BLaER1 treated with 17β-estradiol and CSF1 and Interleukin-3, amounts not matched to agents 10 nM and 100 nM (cell line): ENCODE results near the gene OR51L1.
"Not testable (repeated sequence)": the region's sequence is repeated elsewhere in the genome, so short reads cannot be mapped to it uniquely, and the experiment has no call there.

Source experiments
- H3K27ac ChIP-seq, 11 experiments: shearing (Covaris generic); formaldehyde crosslinking; 2 replicates each; pipeline ENCODE4 v1.8.1; 2022
- H3K27me3 ChIP-seq, 11 experiments: shearing (Covaris generic); formaldehyde crosslinking; 2 replicates each; pipeline ENCODE4 v1.8.1; 2022
- H3K36me3 ChIP-seq, 11 experiments: shearing (Covaris generic); formaldehyde crosslinking; 2 replicates each; pipeline ENCODE4 v1.8.1; 2022
- H3K4me1 ChIP-seq, 10 experiments: shearing (Covaris generic); formaldehyde crosslinking; 2 replicates each; pipeline ENCODE4 v1.8.1; 2022
- H3K4me2 ChIP-seq, 11 experiments: shearing (Covaris generic); formaldehyde crosslinking; 2 replicates each; pipeline ENCODE4 v1.8.1; 2022
- H3K4me3 ChIP-seq, 10 experiments: shearing (Covaris generic); formaldehyde crosslinking; 2 replicates each; pipeline ENCODE4 v1.8.1; 2022
- H3K9ac ChIP-seq, 11 experiments: shearing (Covaris generic); formaldehyde crosslinking; 2 replicates each; pipeline ENCODE4 v1.8.1; 2022
- H3K9me3 ChIP-seq, 11 experiments: shearing (Covaris generic); formaldehyde crosslinking; replicated peaks in 1 of 11; 2 replicates each; pipeline ENCODE4 v1.8.1; 2022
- H4K20me1 ChIP-seq, 11 experiments: shearing (Covaris generic); formaldehyde crosslinking; 2 replicates each; pipeline ENCODE4 v1.8.1; 2022
- Cebpa-rat ChIP-seq, 11 experiments: shearing (Covaris generic); IDR thresholded peaks; 2 replicates each; pipeline ENCODE4 v1.8.1; 2022

The OR51L1 gene, protein sequence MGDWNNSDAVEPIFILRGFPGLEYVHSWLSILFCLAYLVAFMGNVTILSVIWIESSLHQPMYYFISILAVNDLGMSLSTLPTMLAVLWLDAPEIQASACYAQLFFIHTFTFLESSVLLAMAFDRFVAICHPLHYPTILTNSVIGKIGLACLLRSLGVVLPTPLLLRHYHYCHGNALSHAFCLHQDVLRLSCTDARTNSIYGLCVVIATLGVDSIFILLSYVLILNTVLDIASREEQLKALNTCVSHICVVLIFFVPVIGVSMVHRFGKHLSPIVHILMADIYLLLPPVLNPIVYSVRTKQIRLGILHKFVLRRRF

DNA sequence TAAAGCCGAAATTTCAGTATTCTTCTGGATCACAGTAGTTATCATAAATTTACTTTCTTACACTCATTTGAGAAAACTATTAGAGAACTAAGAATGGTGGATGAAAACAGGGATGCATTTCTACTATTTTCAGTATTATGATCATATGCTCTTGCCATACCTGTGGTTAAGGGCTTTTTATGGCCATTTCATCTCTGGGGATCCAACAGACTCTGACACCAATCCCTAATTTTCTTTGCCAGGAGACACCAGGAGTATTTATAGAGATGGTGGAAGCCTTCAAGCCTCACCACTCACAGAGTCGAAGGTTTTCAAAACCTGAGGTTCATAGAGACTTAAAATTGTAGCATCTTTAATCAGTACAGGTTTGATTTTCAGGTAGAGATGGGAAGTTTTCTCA, at the start of gene OR51L1:
OR51L1 (plus strand) TSS at position 301 of the 400 bp plus-strand sequence. CDS start 4,132 bp downstream, outside the sequence.
- Histone ChIP-seq H3K9me3 (no peaks in the 10 kb centered on the region), H4K20me1 (no peaks in the 10 kb centered on the region), H3K9ac (no peak within 1 kb of the TSS), H3K36me3 (no peaks in the 10 kb centered on the region), H3K4me2 (no peak within 1 kb of the TSS), H3K27me3 (no peaks in the 10 kb centered on the region), H3K4me3 (no peak within 1 kb of the TSS), H3K27ac (no peak within 1 kb of the TSS), H3K4me1 (no peaks in the 10 kb centered on the region)
- no peak for TF ChIP-seq Cebpa-rat (IDR thresholded peaks at IDR 0.05)

DNA sequence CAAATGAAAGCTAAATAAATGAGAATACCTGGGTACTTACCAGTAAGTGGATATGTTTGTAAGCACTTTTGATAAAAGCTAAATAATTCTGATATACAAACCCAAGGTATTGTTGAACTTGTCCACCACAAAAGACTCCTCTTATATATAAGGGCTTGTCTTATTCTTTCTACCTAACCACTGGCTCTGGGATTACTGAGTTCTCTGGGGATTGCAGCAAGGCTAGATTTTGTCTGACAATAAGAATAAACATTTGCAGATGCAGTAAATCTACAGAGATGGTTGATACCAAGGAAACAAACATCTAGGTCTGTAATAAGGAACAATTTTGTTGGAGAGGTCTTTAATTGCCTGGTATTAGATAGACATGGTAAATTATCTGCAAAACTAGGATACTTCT, 47.1 kb upstream of the OR51L1 start, which contains the start of gene OR51A4:
OR51A4 (minus strand) TSS at position 101 of the 400 bp plus-strand sequence. CDS start 505 bp downstream, outside the sequence.
- H4K20me1 ChIP-seq = no peaks in the 10 kb centered on the region
- no peak within 1 kb of the TSS for H3K4me2 ChIP-seq
- H3K27ac ChIP-seq = no peak within 1 kb of the TSS
- H3K4me1 ChIP-seq = no peaks in the 10 kb centered on the region
- TF ChIP-seq Cebpa-rat (IDR thresholded peaks at IDR 0.05) = no peak
- no peaks in the 10 kb centered on the region for H3K36me3 ChIP-seq
- H3K9ac ChIP-seq = no peak within 1 kb of the TSS
- no peak within 1 kb of the TSS for H3K4me3 ChIP-seq
- no peaks in the 10 kb centered on the region for H3K9me3 ChIP-seq
- H3K27me3 ChIP-seq = no peaks in the 10 kb centered on the region

DNA sequence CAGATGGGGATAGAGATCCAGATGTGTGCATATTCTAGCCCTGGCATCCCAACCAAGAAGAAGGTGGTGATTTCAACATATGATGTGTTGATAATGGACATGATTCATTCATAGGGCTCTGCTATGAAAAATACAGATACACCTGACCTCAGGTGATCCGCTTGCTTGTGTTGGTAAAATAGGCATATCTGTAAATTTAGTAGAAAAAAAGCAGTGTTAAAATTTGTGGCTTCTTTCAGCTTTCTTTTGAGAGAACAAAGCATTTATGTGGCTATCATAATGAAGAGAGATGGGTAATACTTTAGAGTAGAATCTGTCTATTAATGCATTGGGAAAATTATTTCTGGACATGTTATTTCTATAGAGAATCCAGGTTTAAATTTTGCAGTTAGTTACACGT, 39.0 kb upstream of the OR51L1 start, which contains the start of gene OR51A2:
OR51A2 (minus strand) TSS at position 101 of the 400 bp plus-strand sequence; CDS start at position 101, 0 bp downstream.
- not testable (repeated sequence) for H4K20me1 ChIP-seq, H3K27me3 ChIP-seq, H3K27ac ChIP-seq, H3K4me1 ChIP-seq, H3K4me3 ChIP-seq, H3K36me3 ChIP-seq, H3K9me3 ChIP-seq, H3K9ac ChIP-seq, H3K4me2 ChIP-seq

DNA sequence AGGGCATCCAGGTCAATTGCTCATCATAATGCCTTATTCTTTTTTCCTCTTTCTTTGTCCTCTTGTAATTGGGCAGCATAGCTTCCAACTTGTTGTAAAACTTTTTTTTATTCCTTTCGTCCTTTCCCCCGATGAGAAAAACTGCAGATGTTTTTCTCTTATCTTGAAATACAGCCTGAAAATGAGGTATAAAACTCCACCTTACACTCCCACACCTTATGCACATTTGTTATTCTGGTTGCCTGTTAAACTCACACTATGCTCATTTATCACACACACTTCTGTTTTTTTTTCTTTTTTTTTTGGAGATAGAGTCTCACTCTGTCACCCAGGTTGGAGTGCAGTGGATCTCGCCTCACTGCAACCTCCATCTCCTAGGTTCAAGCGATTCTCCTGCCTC, 37.3 kb upstream of the OR51L1 start:
- H4K20me1 ChIP-seq = no peaks in the 10 kb centered on the region
- no peaks in the 10 kb centered on the region for H3K27me3 ChIP-seq
- no peaks in the 10 kb centered on the region for H3K4me1 ChIP-seq
- H3K9me3 ChIP-seq = no peaks in the 10 kb centered on the region
- H3K4me2 ChIP-seq = no peak overlapping the region
- H3K4me3 ChIP-seq = no peak overlapping the region
- H3K27ac ChIP-seq = no peak overlapping the region
- TF ChIP-seq Cebpa-rat (IDR thresholded peaks at IDR 0.05) = no peak
- no peak overlapping the region for H3K9ac ChIP-seq
- no peaks in the 10 kb centered on the region for H3K36me3 ChIP-seq

DNA sequence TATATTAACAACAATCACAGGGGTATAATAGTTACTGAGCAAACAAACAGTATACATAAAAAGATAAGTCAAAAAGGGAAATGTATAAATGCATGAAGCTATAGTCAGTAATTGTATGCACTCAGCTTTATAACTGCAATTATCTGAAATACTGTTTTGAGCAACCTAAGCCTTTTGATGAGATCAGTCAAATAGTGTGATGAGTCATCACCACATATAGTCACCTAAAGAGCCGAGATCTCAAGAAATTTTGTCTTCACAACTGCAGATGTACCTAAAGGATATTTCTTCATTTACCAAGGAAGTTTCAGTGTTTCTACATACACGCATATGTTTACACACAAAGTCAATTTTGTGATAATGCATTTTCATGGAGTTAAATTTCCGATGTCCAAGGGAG, 33.8 kb upstream of the OR51L1 start:
- H3K9ac ChIP-seq = no peak overlapping the region
- no peak for TF ChIP-seq Cebpa-rat (IDR thresholded peaks at IDR 0.05)
- H4K20me1 ChIP-seq = no peaks in the 10 kb centered on the region
- H3K4me2 ChIP-seq = no peak overlapping the region
- H3K27ac ChIP-seq = no peak overlapping the region
- no peaks in the 10 kb centered on the region for H3K4me1 ChIP-seq
- no peaks in the 10 kb centered on the region for H3K27me3 ChIP-seq
- no peaks in the 10 kb centered on the region for H3K36me3 ChIP-seq
- H3K4me3 ChIP-seq = no peak overlapping the region
- H3K9me3 ChIP-seq = peaks cover 0 to 3% (median 0%) of the 10 kb centered on the region in 11 experiments; a peak in 1 of 22 replicates

DNA sequence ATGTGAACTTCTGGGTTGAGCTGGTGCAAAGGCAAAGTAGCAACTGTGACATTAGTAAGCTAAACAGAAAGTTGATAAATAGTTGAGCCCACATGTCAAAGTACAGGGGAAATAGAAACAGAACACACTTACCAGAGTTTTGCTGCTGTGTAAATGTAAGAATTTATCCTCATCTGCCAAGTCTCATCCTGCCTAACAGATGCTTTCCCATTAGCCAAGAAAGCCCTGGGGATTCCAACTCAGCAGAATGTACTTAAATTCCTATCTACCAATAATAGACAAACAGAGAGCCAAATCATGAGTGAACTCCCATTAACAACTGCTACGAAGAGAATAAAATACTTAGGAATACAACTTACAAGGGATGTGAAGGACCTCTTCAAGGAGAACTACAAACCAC, 31.8 kb upstream of the OR51L1 start:
- Histone ChIP-seq H3K4me3 (no peak overlapping the region), H3K9me3 (peaks cover 0 to 3% (median 0%) of the 10 kb centered on the region in 11 experiments; a peak in 1 of 22 replicates), H3K4me2 (no peak overlapping the region), H3K4me1 (no peaks in the 10 kb centered on the region), H3K9ac (no peak overlapping the region), H3K27me3 (no peaks in the 10 kb centered on the region), H4K20me1 (no peaks in the 10 kb centered on the region), H3K36me3 (no peaks in the 10 kb centered on the region), H3K27ac (no peak overlapping the region)
- TF ChIP-seq Cebpa-rat (IDR thresholded peaks at IDR 0.05) = no peak

DNA sequence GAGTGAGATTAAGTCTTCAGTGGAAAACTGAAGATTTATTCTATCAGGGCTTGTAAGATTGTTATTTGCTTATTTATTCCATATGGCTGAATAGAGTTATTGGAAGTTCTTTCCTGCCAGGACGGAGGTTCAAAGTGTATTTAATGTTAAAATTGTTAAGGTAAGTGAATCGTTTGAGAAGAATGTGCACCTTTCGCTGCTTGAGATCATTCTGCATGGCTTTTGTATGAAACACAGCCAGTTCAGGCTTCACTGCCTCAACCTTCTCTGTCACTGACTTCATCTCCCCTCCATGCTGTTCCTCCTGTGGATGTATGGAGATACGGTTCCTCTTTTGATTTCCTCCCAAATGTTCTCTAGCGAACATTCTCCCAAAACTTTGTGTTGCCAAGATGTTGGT, 19.2 kb upstream of the OR51L1 start:
- Histone ChIP-seq H4K20me1 (no peaks in the 10 kb centered on the region), H3K27me3 (no peaks in the 10 kb centered on the region), H3K9me3 (peaks cover 0 to 23% (median 9%) of the 10 kb centered on the region in 11 experiments; a peak in 17 of 22 replicates), H3K4me3 (no peak overlapping the region), H3K36me3 (no peaks in the 10 kb centered on the region), H3K4me1 (peaks cover 0 to 6% (median 0%) of the 10 kb centered on the region in 10 experiments; a peak in 4 of 20 replicates), H3K27ac (no peak overlapping the region), H3K9ac (no peak overlapping the region), H3K4me2 (no peak overlapping the region)
- TF ChIP-seq Cebpa-rat (IDR thresholded peaks at IDR 0.05) = no peak

DNA sequence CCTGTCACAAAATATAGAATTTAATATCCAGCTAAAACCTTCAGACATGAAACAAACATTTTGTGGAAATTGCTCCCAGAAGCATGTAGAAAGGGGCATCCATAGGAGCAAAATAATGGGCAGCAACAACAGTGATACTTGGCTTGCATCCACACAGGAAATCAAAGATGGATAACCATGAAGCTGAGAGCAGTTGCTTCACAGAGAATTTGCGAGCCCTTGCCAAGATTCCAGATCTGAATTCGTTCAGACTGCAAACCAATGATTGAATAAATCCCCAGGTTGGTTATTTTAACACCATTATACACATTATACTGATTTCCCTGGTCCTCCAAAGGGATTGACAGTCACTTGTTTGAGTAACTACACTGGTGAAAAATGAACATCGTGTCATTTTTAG, 15.6 kb upstream of the OR51L1 start:
- Histone ChIP-seq H3K27me3 (no peaks in the 10 kb centered on the region), H3K36me3 (no peaks in the 10 kb centered on the region), H3K4me3 (no peak overlapping the region), H4K20me1 (no peaks in the 10 kb centered on the region), H3K4me2 (no peak overlapping the region), H3K9ac (no peak overlapping the region), H3K9me3 (peaks cover 0 to 11% (median 9%) of the 10 kb centered on the region in 11 experiments; a peak in 17 of 22 replicates), H3K4me1 (no peaks in the 10 kb centered on the region), H3K27ac (no peak overlapping the region)
- TF ChIP-seq Cebpa-rat (IDR thresholded peaks at IDR 0.05) = no peak

DNA sequence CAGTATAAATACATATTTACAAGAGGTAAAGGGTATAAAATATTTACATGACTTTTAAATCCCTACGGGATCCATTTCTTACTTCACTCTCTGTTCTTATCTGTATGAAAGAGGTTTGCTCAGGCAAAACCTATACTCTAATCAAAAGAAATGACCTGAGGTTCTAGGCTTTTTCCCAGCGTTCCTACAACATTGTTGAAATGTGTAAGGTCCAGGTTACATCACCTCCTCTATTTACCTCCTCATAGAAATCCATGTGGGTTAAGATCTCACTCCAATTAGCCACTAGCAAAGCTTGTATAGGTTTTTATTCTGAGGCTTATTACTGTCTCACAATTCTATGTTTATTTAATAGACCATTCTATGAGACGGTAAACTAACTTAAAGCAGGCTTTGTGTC, 12.0 kb upstream of the OR51L1 start:
- H3K4me3 ChIP-seq = no peak overlapping the region
- peaks cover 0 to 8% (median 6%) of the 10 kb centered on the region in 11 experiments; a peak in 17 of 22 replicates for H3K9me3 ChIP-seq
- TF ChIP-seq Cebpa-rat (IDR thresholded peaks at IDR 0.05) = no peak
- H3K36me3 ChIP-seq = no peaks in the 10 kb centered on the region
- H3K9ac ChIP-seq = no peak overlapping the region
- H3K27ac ChIP-seq = no peak overlapping the region
- H3K4me1 ChIP-seq = no peaks in the 10 kb centered on the region
- no peaks in the 10 kb centered on the region for H3K27me3 ChIP-seq
- no peaks in the 10 kb centered on the region for H4K20me1 ChIP-seq
- H3K4me2 ChIP-seq = no peak overlapping the region

DNA sequence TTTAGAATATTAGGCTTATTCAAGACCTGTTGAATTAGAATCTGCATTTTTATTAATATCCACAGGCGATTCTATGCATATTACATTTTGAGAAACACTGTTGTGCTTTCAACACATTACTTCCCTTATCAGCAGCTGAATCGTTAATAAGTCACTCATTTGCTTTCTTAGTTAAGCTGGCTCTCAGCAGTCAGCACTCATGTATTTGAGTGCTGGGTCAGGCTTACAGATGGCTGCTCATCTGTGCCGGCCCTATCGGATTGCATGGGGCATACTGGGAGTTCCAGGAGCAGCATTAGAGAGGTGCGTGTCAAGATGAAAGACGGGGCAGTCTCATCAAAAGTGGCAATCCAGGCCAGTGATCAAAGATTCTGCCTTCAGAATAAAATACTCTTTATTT, 10.8 kb upstream of the OR51L1 start:
- H3K4me3 ChIP-seq = no peak overlapping the region

More for the DNA sequence above, 10.8 kb upstream of the OR51L1 start:
- no peaks in the 10 kb centered on the region for H3K27me3 ChIP-seq
- no peaks in the 10 kb centered on the region for H3K9me3 ChIP-seq
- no peaks in the 10 kb centered on the region for H3K4me1 ChIP-seq
- no peak for TF ChIP-seq Cebpa-rat (IDR thresholded peaks at IDR 0.05)
- no peaks in the 10 kb centered on the region for H3K36me3 ChIP-seq
- no peak overlapping the region for H3K27ac ChIP-seq
- no peak overlapping the region for H3K4me2 ChIP-seq
- no peak overlapping the region for H3K9ac ChIP-seq
- no peaks in the 10 kb centered on the region for H4K20me1 ChIP-seq
